HFFc6 (cell line): ENCODE measurements around the gene GADL1. TPM values are rescaled to one million over a fixed set of nuclear protein-coding genes. Genes with fewer than 3 reads are reported as not detected.

Experiments
- DNase-seq: peaks from one replicate; pipeline ENCODE4 v3.0.0-alpha.2; 2018
- H3K27ac Mint-ChIP-seq: 2 replicates; pipeline ENCODE4 v1.8.0; 2020; ENCODE audit warnings: mild to moderate bottlenecking, mixed read lengths
- H3K27me3 Mint-ChIP-seq: 2 replicates; pipeline ENCODE4 v1.8.0; 2021; ENCODE audit warnings: mild to moderate bottlenecking, moderate library complexity, mixed read lengths; ENCODE audit not compliant: insufficient read depth
- H3K36me3 Mint-ChIP-seq: 2 replicates; pipeline ENCODE4 v1.8.0; 2021; ENCODE audit warnings: low read depth, mixed read lengths
- H3K4me1 Mint-ChIP-seq: 2 replicates; pipeline ENCODE4 v1.8.0; 2020; ENCODE audit warnings: low read depth, mixed read lengths
- H3K4me3 Mint-ChIP-seq: 2 replicates; pipeline ENCODE4 v1.8.0; 2020; ENCODE audit warnings: mild to moderate bottlenecking, moderate library complexity, mixed read lengths
- H3K9me3 Mint-ChIP-seq: 2 replicates; pipeline ENCODE4 v1.8.0; 2020; ENCODE audit warnings: mild to moderate bottlenecking, mixed read lengths
- CTCF ChIP-seq: fragments of 200-600 bp; sonication (generic); IDR thresholded peaks from 2 replicates; pipeline ENCODE4 v1.5.0; 2021; ENCODE audit warnings: antibody characterized with exemption, mild to moderate bottlenecking
- total RNA-seq, 6 experiments: library from RNA; stranded (reverse); fragmentation: NEBNext Ultra II Directional; extraction: Animal tissue kit (Norgen Biotek cat#: 25700); gene quantifications; 2 replicates in 1 of 6; 3 replicates in 5 of 6; pipeline ENCODE4 v1.2.3, GENCODE V29; 2021

The GADL1 gene
- total RNA-seq, 6 experiments from 2014 or later = not detected

- Mint-ChIP-seq H3K27ac (no peak overlapping the region), H3K4me1 (no peaks in the 10 kb centered on the region), H3K4me3 (no peak overlapping the region), H3K27me3 (peaks cover 26% of the 10 kb centered on the region), H3K9me3 (no peaks in the 10 kb centered on the region), H3K36me3 (no peaks in the 10 kb centered on the region)
- no peak for TF ChIP-seq CTCF
- DNase-seq = no peak
Observed at GRCh38 chr3:30843877-30844276, 50.6 kb downstream of the GADL1 start.

GRCh38 chr3:30836141-30836540, 58.3 kb downstream of the GADL1 start:
- Mint-ChIP-seq H3K36me3 (no peaks in the 10 kb centered on the region), H3K27me3 (peaks cover 9% of the 10 kb centered on the region; the same call in 1 of the 2 replicates), H3K4me1 (no peaks in the 10 kb centered on the region), H3K9me3 (no peaks in the 10 kb centered on the region), H3K27ac (no peak overlapping the region), H3K4me3 (no peak overlapping the region)
- DNase-seq = no peak
- no peak for TF ChIP-seq CTCF

DNA sequence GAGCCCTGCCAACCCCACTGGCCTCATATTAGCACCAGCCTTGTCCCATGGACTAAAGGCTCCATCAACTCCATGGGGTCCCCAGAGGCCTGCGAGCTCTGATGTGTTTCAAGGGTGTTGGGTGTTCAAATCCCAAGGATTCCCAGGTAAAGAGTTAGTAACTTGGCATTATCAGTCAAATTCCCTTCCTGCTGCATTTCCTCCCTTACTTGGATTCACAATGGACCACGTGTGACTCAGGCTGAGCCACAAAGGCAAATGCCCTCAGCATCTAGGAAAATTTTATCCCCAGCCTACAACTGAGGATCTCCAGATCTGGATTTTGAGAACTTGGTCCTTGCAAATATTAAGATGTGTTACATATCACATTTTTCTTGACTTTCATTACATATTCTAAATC, 58.8 kb downstream of the GADL1 start:
- peaks cover 9% of the 10 kb centered on the region; the same call in 1 of the 2 replicates for H3K27me3 Mint-ChIP-seq
- no peak overlapping the region for H3K27ac Mint-ChIP-seq
- no peak for TF ChIP-seq CTCF
- H3K4me3 Mint-ChIP-seq = no peak overlapping the region
- H3K4me1 Mint-ChIP-seq = no peaks in the 10 kb centered on the region
- H3K9me3 Mint-ChIP-seq = no peaks in the 10 kb centered on the region
- no peaks in the 10 kb centered on the region for H3K36me3 Mint-ChIP-seq
- no peak for DNase-seq

DNA sequence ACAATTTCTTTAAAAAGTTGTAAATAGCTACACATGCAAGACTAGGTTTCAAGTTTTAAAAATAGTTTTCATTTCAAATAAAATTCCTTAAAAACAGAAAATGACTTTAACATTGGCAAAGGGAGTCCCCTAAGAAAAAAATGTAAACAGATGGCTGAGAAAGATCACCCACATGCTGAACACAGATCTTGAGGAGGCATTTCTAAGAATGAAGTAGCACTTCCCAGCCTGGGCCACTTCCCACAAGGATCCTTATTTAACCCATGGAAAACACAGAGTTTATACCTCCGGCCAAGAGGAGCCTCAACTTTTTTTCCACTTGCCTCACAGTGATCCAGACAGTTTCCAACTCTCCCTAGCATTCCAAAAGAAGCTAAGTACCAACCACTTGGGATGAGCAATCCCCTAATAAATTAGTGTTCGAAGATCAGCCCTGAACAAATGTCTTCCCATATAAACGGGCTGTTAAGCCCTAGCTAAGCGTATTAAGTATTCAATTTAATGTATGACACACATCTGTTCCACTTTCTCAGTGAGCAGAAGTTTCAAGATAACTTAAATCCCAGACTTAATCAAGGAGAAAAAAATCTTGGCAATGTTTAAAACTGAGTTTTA, 61.4 kb downstream of the GADL1 start:
- TF ChIP-seq CTCF = no peak
- no peak for DNase-seq

DNA sequence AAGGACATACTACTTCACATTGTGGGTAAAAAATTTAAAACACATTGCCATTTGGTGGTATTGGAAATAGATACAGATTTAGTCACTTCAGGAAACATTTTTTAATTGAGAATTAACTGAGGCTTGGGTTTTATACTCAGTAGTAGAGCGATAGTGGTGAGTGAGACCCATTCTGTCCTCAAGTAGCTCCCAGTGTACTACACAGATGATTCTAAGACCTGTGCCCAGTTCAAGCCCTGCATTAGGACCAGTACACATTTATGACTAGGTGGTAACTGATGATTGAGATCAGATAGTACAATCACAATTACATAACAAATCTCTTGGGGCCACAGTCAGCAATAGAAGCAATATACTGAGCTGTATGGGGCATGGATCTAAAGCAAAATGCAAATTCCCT, 67.4 kb downstream of the GADL1 start:
- Mint-ChIP-seq H3K36me3 (no peaks in the 10 kb centered on the region), H3K4me1 (peaks cover 7% of the 10 kb centered on the region; the same call in 1 of the 2 replicates), H3K4me3 (no peak overlapping the region), H3K27me3 (peaks cover 6% of the 10 kb centered on the region), H3K9me3 (no peaks in the 10 kb centered on the region), H3K27ac (no peak overlapping the region)
- DNase-seq = no peak
- TF ChIP-seq CTCF = no peak

More for the DNA sequence above, 61.4 kb downstream of the GADL1 start:
- no peak overlapping the region for H3K4me3 Mint-ChIP-seq
- H3K27ac Mint-ChIP-seq = no peak overlapping the region
- no peaks in the 10 kb centered on the region for H3K4me1 Mint-ChIP-seq
- H3K27me3 Mint-ChIP-seq = peaks cover 9% of the 10 kb centered on the region; the same call in 1 of the 2 replicates
- no peaks in the 10 kb centered on the region for H3K9me3 Mint-ChIP-seq
- no peaks in the 10 kb centered on the region for H3K36me3 Mint-ChIP-seq
